ENCODE results near the gene PBRM1.

GRCh38 chr3:52536112-52536368 is 149.7 kb downstream of the PBRM1 start:
- TF ChIP-seq, protein P1, sequence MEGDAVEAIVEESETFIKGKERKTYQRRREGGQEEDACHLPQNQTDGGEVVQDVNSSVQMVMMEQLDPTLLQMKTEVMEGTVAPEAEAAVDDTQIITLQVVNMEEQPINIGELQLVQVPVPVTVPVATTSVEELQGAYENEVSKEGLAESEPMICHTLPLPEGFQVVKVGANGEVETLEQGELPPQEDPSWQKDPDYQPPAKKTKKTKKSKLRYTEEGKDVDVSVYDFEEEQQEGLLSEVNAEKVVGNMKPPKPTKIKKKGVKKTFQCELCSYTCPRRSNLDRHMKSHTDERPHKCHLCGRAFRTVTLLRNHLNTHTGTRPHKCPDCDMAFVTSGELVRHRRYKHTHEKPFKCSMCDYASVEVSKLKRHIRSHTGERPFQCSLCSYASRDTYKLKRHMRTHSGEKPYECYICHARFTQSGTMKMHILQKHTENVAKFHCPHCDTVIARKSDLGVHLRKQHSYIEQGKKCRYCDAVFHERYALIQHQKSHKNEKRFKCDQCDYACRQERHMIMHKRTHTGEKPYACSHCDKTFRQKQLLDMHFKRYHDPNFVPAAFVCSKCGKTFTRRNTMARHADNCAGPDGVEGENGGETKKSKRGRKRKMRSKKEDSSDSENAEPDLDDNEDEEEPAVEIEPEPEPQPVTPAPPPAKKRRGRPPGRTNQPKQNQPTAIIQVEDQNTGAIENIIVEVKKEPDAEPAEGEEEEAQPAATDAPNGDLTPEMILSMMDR (IDR thresholded peaks at IDR 0.05), result no peak
- no peak for TF ChIP-seq POLR2A (IDR thresholded peaks at IDR 0.05)

All from heart left ventricle (tissue), 13 donors.